Ovary (tissue), 9 donors: ENCODE measurements around the gene PRKCH. TPM values are rescaled to one million over a fixed set of nuclear protein-coding genes. Genes with fewer than 3 reads are reported as not detected.

Experiments used
- DNase-seq, 5 donors: peaks; one replicate each; pipeline ENCODE4 v3.0.0-alpha.2; 2019 to 2020
- H3K27ac ChIP-seq, 2 donors: fragments of 200-600 bp; one replicate each; pipeline versions ENCODE4 v1.5.1 to v1.8.0; 2019 to 2022
- H3K27me3 ChIP-seq: fragments of 200-600 bp; one replicate; pipeline ENCODE4 v1.8.0; 2022
- H3K36me3 ChIP-seq: fragments of 200-600 bp; sonication (generic); one replicate; pipeline ENCODE4 v1.5.1; 2019
- H3K4me1 ChIP-seq: one replicate; pipeline ENCODE4 v1.8.1; 2013; ENCODE audit warnings: mild to moderate bottlenecking, moderate library complexity; ENCODE audit not compliant: insufficient read depth
- H3K4me3 ChIP-seq: fragments of 200-600 bp; sonication (generic); one replicate; pipeline ENCODE4 v1.5.1; 2017
- H3K9me3 ChIP-seq, 2 donors: fragments of 200-600 bp in 1 of 2; sonication (generic) in 1 of 2; one replicate each; pipeline versions ENCODE4 v1.5.1 to v1.8.1; 2013 to 2019; ENCODE audit warnings: mild to moderate bottlenecking in 1 of 2, moderate library complexity in 1 of 2
- EP300 ChIP-seq: sonication (generic); formaldehyde crosslinking; IDR thresholded peaks from one replicate; pipeline ENCODE4 v1.6.1; 2017; ENCODE audit warnings: antibody characterized with exemption
- POLR2A ChIP-seq: fragments of 450-650 bp; IDR thresholded peaks from one replicate; pipeline ENCODE4 v1.6.1; 2017; ENCODE audit warnings: antibody characterized with exemption, mild to moderate bottlenecking, moderate library complexity
- WGBS, 3 donors: extraction: QIAGEN DNeasy Blood & Tissue Kit in 1 of 3; methylation state at CpG; one replicate each; pipeline versions ENCODE4 v1.1.5 to v1.1.7; 2013 to 2017; 5-methylcytosine and 5-hydroxymethylcytosine counted together
- intact Hi-C, 4 donors: fragments of 100-400 bp; cut with DNase I; formaldehyde crosslinking; loops; one replicate each; pipeline versions ENCODE4 v1.11.0 to v1.15.1; 2022 to 2023
- polyA plus RNA-seq, 2 donors: library from polyadenylated mRNA; stranded (reverse); fragments of 200-250 nt in 1 of 2; fragments of 350-450 nt in 1 of 2; fragmentation: Illumina TruSeq in 1 of 2; extraction: RNeasy Lipid Tissue Mini Kit (QIAGEN cat#74804) in 1 of 2; gene quantifications; one replicate each; pipeline ENCODE4 v1.2.3, GENCODE V29; 2013 to 2014
- total RNA-seq, 7 donors: library from RNA; depleted of rRNA in 2 of 7; stranded (reverse); fragments of >200 nt in 2 of 7; fragmentation: NEBNext Ultra II Directional in 3 of 7; extraction: Animal tissue kit (Norgen Biotek cat#: 25700) in 3 of 7; gene quantifications; one replicate each; pipeline versions ENCODE4 v1.1.0 to v1.2.4, GENCODE V29; 2016 to 2023
- TF ChIP-seq, protein P1 (sequence below), 3 donors: fragments of 450-650 bp in 2 of 3; fragments of 200-600 bp in 1 of 3; IDR thresholded peaks; one replicate each; pipeline versions ENCODE4 v1.5.1 to v1.8.0; 2016 to 2022; ENCODE audit warnings: antibody characterized with exemption in 3 of 3, mild to moderate bottlenecking in 1 of 3
- donor health status: DM: no; HTN: no; CAD: no; lungs with moderate emphysema.
- donor health status: DM: no; HTN: no; CAD: no.
- donor health status: Bipolar disorder and iron deficiency.
- donor health status: DM: yes; HTN: yes; CAD: no.
- donor health status: DM: no; HTN: no; CAD: no.
- donor health status: DM: yes; HTN: yes; CAD: no.

The PRKCH gene
- total and polyA plus RNA-seq, 9 donors, result 8.4 to 47.6 (median 15.9) TPM

DNA sequence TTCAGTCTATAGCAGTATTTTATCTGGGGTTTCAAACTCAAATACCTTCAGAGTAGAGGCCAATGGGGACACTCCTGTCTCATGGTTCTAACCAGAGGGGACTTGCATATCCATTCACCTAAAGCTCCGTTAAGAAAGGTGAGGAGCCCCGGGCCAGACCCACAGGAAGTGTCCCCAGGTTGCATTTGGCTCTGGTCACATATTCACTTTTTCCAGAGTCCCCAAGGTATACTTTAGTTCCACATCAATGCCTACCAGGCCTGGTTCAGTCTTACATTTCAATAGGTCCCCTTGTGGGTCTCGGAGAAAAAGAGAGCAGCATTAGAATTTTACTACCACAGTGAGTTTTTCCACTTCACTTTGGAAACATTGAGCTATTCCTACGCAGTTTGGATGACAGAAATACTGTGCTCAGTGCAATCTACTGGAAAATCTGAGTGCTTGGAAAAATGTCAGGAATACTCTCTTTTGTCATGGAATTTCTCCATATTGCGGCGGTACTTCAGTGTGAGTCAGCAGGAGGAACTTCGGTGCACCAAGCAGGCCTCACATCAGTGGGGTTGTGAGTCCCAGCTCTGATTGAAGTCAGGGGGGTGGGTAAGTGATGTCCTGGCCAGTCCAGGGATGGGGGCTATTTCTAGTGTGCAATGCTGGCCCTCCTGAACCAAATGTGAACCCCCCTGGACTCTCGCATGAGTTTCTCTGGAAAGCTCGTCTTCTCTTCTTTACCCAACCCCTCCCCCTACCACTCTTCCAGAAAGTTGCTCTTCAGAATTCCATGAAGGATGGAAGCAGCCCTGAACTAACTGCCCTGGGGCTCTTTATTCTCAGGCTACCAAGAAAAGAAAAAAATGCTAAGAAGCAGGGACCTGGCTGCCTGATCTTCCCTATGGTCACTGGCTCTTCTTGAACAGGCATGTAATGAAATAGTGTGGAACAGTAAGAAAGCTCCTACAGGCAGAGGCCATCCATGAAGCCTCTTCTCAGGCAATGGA, 184.7 kb downstream of the PRKCH start:
- H3K9me3 ChIP-seq, result no peaks in the 10 kb centered on the region
- no peak overlapping the region for H3K4me3 ChIP-seq
- H3K27me3 ChIP-seq, result no peaks in the 10 kb centered on the region
- intact Hi-C loops, result no loop called here
- no peaks in the 10 kb centered on the region for H3K4me1 ChIP-seq
- TF ChIP-seq, protein P1, sequence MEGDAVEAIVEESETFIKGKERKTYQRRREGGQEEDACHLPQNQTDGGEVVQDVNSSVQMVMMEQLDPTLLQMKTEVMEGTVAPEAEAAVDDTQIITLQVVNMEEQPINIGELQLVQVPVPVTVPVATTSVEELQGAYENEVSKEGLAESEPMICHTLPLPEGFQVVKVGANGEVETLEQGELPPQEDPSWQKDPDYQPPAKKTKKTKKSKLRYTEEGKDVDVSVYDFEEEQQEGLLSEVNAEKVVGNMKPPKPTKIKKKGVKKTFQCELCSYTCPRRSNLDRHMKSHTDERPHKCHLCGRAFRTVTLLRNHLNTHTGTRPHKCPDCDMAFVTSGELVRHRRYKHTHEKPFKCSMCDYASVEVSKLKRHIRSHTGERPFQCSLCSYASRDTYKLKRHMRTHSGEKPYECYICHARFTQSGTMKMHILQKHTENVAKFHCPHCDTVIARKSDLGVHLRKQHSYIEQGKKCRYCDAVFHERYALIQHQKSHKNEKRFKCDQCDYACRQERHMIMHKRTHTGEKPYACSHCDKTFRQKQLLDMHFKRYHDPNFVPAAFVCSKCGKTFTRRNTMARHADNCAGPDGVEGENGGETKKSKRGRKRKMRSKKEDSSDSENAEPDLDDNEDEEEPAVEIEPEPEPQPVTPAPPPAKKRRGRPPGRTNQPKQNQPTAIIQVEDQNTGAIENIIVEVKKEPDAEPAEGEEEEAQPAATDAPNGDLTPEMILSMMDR (IDR thresholded peaks at IDR 0.05), result no peak
- TF ChIP-seq EP300 (no peak), POLR2A (no peak)
- 90 to 96% (median 92%) methylated on average over 9 of the region's 9 CpGs for WGBS, 3 donors
- H3K27ac ChIP-seq, result no peak overlapping the region
- no peaks in the 10 kb centered on the region for H3K36me3 ChIP-seq
- DNase-seq, result no peak

DNA sequence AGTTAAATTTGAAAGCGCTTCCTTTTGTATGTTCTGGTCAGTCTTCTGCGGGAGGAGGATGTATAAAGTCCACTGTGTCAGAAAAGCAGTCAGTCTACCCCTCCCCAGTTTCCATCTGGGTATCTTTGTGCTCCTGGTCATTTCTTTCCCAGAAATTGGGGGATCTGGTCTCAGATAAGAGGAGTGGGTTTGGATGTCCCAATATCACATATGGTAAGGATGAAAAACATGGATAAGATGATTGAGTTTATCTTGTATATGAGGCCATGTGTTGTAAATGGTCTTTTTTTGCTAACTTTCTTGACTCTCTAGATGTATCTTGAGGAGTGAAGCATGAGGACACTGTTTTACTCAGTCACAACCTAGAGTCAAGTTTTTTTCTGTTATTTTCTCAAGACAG, 187.1 kb downstream of the PRKCH start:
- no peaks in the 10 kb centered on the region for H3K27me3 ChIP-seq
- no peaks in the 10 kb centered on the region for H3K9me3 ChIP-seq
- no peaks in the 10 kb centered on the region for H3K4me1 ChIP-seq
- no peak for DNase-seq
- 49 to 69% (median 50%) methylated on average over 2 of the region's 2 CpGs for WGBS, 3 donors
- intact Hi-C loops, result no loop called here
- H3K4me3 ChIP-seq, result no peak overlapping the region
- H3K27ac ChIP-seq, result no peak overlapping the region
- no peak for TF ChIP-seq EP300
- TF ChIP-seq, protein P1 (IDR thresholded peaks at IDR 0.05), result no peak
- no peak for TF ChIP-seq POLR2A
- H3K36me3 ChIP-seq, result no peaks in the 10 kb centered on the region

DNA sequence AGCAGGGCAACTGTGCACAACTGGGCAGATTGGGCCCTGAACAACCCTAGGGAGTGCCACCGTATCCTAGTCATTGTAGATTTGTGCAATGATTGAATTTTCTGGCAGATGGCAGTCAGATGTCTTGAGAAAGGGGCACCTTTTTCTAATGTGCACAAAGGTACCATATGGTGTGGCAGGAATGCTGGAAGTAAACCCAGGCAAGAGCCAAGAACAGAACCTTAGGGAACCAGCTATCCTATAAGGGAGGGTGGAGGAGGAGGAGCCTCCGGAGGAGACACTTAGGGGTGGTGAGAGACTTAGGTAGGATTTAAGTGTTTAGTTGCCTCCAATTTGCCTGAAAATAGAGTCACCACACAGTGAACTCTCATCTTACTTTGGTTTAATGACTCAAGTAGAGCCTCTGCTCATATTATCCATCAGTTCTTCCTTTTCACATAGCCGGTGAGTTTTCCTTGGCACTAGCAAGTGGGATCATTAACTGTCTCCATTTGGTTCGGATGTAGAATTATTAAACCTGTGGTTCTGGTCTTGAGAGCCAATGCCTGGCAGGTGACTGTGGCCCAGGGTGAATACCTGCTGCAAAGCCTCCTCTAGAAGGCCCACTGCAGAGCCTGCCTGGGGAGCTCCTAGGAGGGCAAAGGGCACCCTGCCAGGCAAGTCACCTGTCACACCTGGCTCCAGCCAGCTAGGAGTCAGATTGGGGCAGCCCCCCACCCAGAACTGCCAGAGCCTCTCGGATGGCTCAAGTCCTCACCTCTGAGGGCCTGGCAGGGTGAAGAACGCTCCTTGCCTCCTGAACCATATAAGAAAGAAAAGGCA, 189.6 kb downstream of the PRKCH start:
- Histone ChIP-seq H3K27ac (no peak overlapping the region), H3K4me1 (no peaks in the 10 kb centered on the region), H3K4me3 (no peak overlapping the region), H3K27me3 (no peaks in the 10 kb centered on the region), H3K36me3 (no peaks in the 10 kb centered on the region), H3K9me3 (no peaks in the 10 kb centered on the region)
- TF ChIP-seq EP300, result no peak
- no peak for TF ChIP-seq POLR2A
- TF ChIP-seq, protein P1 (IDR thresholded peaks at IDR 0.05), result no peak
- DNase-seq, result no peak
- intact Hi-C loops, result no loop called here
- WGBS, 3 donors, result 93 to 95% (median 94%) methylated on average over 6 of the region's 6 CpGs

DNA sequence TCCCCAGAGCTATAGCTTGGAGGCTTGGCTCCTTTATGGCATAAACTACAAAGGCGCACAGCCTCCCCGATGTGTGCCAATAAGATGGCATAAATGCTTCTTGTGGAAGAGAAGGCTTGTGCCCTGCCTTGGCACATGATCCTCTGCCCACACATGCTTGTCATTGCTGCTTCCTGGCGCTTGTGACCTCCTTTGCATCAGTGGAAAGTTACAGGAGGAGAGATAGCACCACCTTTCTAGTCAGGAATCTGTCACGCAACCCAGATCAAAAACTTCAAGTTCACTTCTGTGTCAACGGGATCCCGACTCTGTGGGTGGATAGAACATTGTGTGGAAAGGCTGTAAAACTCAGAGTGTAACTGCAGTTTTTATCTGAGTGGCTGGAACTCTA, 190.2 kb downstream of the PRKCH start:
- Histone ChIP-seq H3K36me3 (no peaks in the 10 kb centered on the region), H3K4me1 (no peaks in the 10 kb centered on the region), H3K4me3 (no peak overlapping the region), H3K27ac (no peak overlapping the region), H3K9me3 (no peaks in the 10 kb centered on the region), H3K27me3 (no peaks in the 10 kb centered on the region)
- intact Hi-C loops, result no loop called here
- no peak for DNase-seq
- 73 to 77% (median 74%) methylated on average over 6 of the region's 6 CpGs for WGBS, 3 donors
- TF ChIP-seq EP300 (no peak), POLR2A (no peak)
- TF ChIP-seq, protein P1 (IDR thresholded peaks at IDR 0.05), result no peak
